ENCODE measurements around the gene WIF1.

WIF1 gene

GRCh38 chr12:65022421-65022820 is 98.7 kb downstream of the WIF1 start:
- no peak for DNase-seq (ENCODE audit: low read depth)
- Histone ChIP-seq H3K27me3 (replicated peaks; ENCODE audit: control insufficient read depth, insufficient read depth, low read length) (peaks cover 23% of the 10 kb centered on the region), H3K9ac (ENCODE audit: low read length) (no peak overlapping the region), H3K4me1 (ENCODE audit: control insufficient read depth, insufficient read depth, low read length) (no peaks in the 10 kb centered on the region), H3K36me3 (ENCODE audit: control insufficient read depth, insufficient read depth, low read length, severe bottlenecking) (no peaks in the 10 kb centered on the region), H3K4me3 (ENCODE audit: low read length) (no peak overlapping the region), H3K9me3 (ENCODE audit: control insufficient read depth, low read length) (peaks cover 6% of the 10 kb centered on the region)

DNA sequence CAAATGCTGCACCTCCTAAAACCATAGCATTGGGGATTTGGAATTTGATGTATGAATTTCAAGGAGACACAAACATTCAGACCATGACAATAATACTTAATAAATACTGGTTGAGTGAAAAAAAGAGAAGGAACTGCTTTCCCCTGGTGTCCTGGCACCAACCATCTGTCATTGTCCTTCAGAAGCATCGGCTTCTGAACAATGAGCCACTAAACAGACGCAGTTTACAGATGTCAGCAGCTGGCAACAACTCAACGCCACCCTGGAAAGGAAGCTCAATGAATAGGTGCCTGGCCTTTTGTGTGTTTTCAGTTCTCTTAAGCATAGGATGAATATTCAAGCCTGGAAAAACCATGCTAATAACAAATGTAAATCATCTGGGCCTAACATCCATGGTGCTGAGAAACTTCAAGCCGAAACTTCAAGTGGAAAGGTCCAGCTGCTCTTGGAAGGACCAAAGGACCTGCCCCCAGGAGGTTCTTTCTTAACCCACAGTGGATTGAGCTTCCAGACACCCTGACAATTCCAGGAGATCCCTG is 101.3 kb downstream of the WIF1 start:
- Histone ChIP-seq H3K9me3 (ENCODE audit: control insufficient read depth, low read length) (no peaks in the 10 kb centered on the region), H3K27me3 (replicated peaks; ENCODE audit: control insufficient read depth, insufficient read depth, low read length) (peaks cover 34% of the 10 kb centered on the region), H3K4me1 (ENCODE audit: control insufficient read depth, insufficient read depth, low read length) (no peaks in the 10 kb centered on the region), H3K36me3 (ENCODE audit: control insufficient read depth, insufficient read depth, low read length, severe bottlenecking) (no peaks in the 10 kb centered on the region), H3K4me3 (ENCODE audit: low read length) (no peak overlapping the region), H3K9ac (ENCODE audit: low read length) (no peak overlapping the region)
- DNase-seq (ENCODE audit: low read depth) = no peak

DNA sequence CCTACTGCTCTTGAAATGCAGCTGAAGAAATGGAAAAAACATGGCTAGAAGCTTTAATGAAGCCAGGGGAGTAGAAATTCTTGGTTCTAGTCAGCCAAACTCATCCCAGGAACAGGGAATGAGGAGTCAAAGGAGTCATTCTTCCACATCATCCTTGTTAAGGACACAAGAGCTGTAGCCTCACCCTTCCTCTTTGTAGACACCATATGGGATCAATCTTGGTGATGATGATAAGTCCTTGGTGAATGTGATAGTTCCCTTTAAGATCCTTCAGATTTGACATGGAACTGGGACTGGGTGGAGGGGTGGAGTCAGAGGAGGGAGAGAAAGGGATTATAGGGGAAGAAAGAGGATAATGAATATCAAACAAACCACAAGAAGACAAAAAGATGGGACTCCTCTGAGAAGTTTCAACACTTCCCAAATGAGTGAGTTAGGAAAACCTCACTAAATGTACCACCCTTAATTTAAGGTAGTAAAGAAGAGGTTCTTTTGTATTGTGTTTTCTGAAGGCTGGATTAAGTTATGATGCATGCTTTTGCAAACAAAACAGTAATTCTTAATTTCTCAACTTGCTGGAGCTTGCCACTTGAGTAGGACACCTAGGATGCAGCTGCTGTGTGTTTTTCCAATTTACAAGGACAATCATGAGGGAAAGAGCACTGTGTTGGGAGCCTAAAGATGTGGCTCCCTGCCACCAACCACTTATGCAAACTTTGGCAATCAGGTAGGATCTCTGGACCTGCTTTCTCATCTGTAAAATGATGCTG is 104.0 kb downstream of the WIF1 start:
- Histone ChIP-seq H3K4me1 (ENCODE audit: control insufficient read depth, insufficient read depth, low read length) (no peaks in the 10 kb centered on the region), H3K36me3 (ENCODE audit: control insufficient read depth, insufficient read depth, low read length, severe bottlenecking) (no peaks in the 10 kb centered on the region), H3K4me3 (ENCODE audit: low read length) (no peak overlapping the region), H3K9ac (ENCODE audit: low read length) (no peak overlapping the region), H3K27me3 (replicated peaks; ENCODE audit: control insufficient read depth, insufficient read depth, low read length) (peaks cover 41% of the 10 kb centered on the region), H3K9me3 (ENCODE audit: control insufficient read depth, low read length) (no peaks in the 10 kb centered on the region)
- DNase-seq (ENCODE audit: low read depth) = no peak

GRCh38 chr12:65015850-65016249 is 105.3 kb downstream of the WIF1 start:
- DNase-seq (ENCODE audit: low read depth) = no peak
- Histone ChIP-seq H3K4me1 (ENCODE audit: control insufficient read depth, insufficient read depth, low read length) (no peaks in the 10 kb centered on the region), H3K4me3 (ENCODE audit: low read length) (no peak overlapping the region), H3K27me3 (replicated peaks; ENCODE audit: control insufficient read depth, insufficient read depth, low read length) (peaks cover 44% of the 10 kb centered on the region), H3K36me3 (ENCODE audit: control insufficient read depth, insufficient read depth, low read length, severe bottlenecking) (no peaks in the 10 kb centered on the region), H3K9me3 (ENCODE audit: control insufficient read depth, low read length) (no peaks in the 10 kb centered on the region), H3K9ac (ENCODE audit: low read length) (no peak overlapping the region)

- no peak for DNase-seq (ENCODE audit: low read depth)
Measured at GRCh38 chr12:65014504-65015271, 106.4 kb downstream of the WIF1 start.

GRCh38 chr12:65010437-65010836 is 110.7 kb downstream of the WIF1 start:
- no peak overlapping the region for H3K9ac ChIP-seq (ENCODE audit: low read length)
- no peaks in the 10 kb centered on the region for H3K9me3 ChIP-seq (ENCODE audit: control insufficient read depth, low read length)
- no peaks in the 10 kb centered on the region for H3K4me1 ChIP-seq (ENCODE audit: control insufficient read depth, insufficient read depth, low read length)
- no peak overlapping the region for H3K4me3 ChIP-seq (ENCODE audit: low read length)
- no peaks in the 10 kb centered on the region for H3K36me3 ChIP-seq (ENCODE audit: control insufficient read depth, insufficient read depth, low read length, severe bottlenecking)
- peaks cover 29% of the 10 kb centered on the region for H3K27me3 ChIP-seq (replicated peaks; ENCODE audit: control insufficient read depth, insufficient read depth, low read length)
- DNase-seq (ENCODE audit: low read depth) = no peak

More at GRCh38 chr12:65014504-65015271, 106.4 kb downstream of the WIF1 start:
- Histone ChIP-seq H3K4me1 (ENCODE audit: control insufficient read depth, insufficient read depth, low read length) (no peaks in the 10 kb centered on the region), H3K4me3 (ENCODE audit: low read length) (no peak overlapping the region), H3K9ac (ENCODE audit: low read length) (no peak overlapping the region), H3K36me3 (ENCODE audit: control insufficient read depth, insufficient read depth, low read length, severe bottlenecking) (no peaks in the 10 kb centered on the region), H3K9me3 (ENCODE audit: control insufficient read depth, low read length) (no peaks in the 10 kb centered on the region), H3K27me3 (replicated peaks; ENCODE audit: control insufficient read depth, insufficient read depth, low read length) (peaks cover 44% of the 10 kb centered on the region)

DNA sequence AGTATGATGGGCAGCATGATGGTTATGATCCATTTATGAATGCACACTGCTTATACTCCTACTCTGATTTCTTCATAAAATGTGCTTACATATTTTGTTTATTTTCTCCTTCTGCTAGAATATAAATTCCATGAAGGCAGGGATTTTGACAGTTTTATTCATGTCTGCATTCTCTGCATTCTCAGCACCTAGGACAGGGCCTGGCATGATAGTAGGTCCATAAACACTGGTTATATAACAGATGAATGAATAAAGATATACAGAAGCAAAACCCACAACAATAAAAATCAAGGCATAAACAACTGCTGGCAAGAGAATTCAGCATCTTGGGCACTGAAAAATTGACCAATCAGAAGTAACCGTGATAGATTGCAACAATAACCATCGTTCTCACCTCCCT is 115.4 kb downstream of the WIF1 start:
- no peak overlapping the region for H3K9ac ChIP-seq (ENCODE audit: low read length)
- no peak overlapping the region for H3K4me3 ChIP-seq (ENCODE audit: low read length)
- no peaks in the 10 kb centered on the region for H3K27me3 ChIP-seq (replicated peaks; ENCODE audit: control insufficient read depth, insufficient read depth, low read length)
- H3K9me3 ChIP-seq (ENCODE audit: control insufficient read depth, low read length) = no peaks in the 10 kb centered on the region
- H3K36me3 ChIP-seq (ENCODE audit: control insufficient read depth, insufficient read depth, low read length, severe bottlenecking) = no peaks in the 10 kb centered on the region
- DNase-seq (ENCODE audit: low read depth) = no peak
- no peaks in the 10 kb centered on the region for H3K4me1 ChIP-seq (ENCODE audit: control insufficient read depth, insufficient read depth, low read length)

DNA sequence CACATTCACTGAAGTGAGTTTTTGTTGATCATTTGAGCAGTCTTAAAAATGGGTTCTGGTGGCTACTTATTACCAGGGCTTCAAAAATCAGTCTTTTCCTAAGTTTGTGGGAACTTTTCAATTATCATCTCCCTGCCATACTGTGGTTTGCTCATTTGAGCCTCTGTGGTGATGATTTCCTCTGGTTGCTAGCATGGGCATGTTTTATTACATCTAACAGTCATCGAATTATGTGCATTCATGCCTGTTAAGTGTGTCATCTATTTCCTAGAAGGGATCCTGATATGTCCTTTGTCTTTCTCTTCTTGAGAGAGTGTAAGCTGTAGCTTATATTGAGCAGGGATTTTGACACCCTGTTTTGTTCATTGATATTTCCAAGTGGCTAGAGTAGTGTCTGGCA is 116.8 kb downstream of the WIF1 start:
- DNase-seq (ENCODE audit: low read depth) = no peak
- H3K27me3 ChIP-seq (replicated peaks; ENCODE audit: control insufficient read depth, insufficient read depth, low read length) = no peaks in the 10 kb centered on the region
- H3K9me3 ChIP-seq (ENCODE audit: control insufficient read depth, low read length) = no peaks in the 10 kb centered on the region
- H3K4me3 ChIP-seq (ENCODE audit: low read length) = no peak overlapping the region
- no peaks in the 10 kb centered on the region for H3K36me3 ChIP-seq (ENCODE audit: control insufficient read depth, insufficient read depth, low read length, severe bottlenecking)
- peaks cover under 1% of the 10 kb centered on the region for H3K4me1 ChIP-seq (ENCODE audit: control insufficient read depth, insufficient read depth, low read length)
- no peak overlapping the region for H3K9ac ChIP-seq (ENCODE audit: low read length)
